HepG2 (cell line): ENCODE data around the gene PDP2. TPM values are rescaled to one million over a fixed set of nuclear protein-coding genes. Genes with fewer than 3 reads are reported as not detected.

Experiments used
- EEA1 ChIP-seq: sonication (generic); formaldehyde crosslinking; IDR thresholded peaks from 2 replicates; pipeline ENCODE4 v1.5.1; 2020; ENCODE audit warnings: mild to moderate bottlenecking, missing genetic modification reagents, borderline replicate concordance
- ELF1 ChIP-seq: sonication (generic); formaldehyde crosslinking; IDR thresholded peaks from 2 replicates; pipeline ENCODE4 v1.4.0; 2020; ENCODE audit warnings: missing genetic modification reagents
- JDP2 ChIP-seq: sonication (generic); formaldehyde crosslinking; IDR thresholded peaks from 2 replicates; pipeline ENCODE4 v1.8.1; 2022; ENCODE audit warnings: missing genetic modification reagents, borderline replicate concordance
- KDM2A ChIP-seq: sonication (generic); formaldehyde crosslinking; IDR thresholded peaks from 2 replicates; pipeline ENCODE4 v1.4.0; 2020; ENCODE audit warnings: low read depth, missing genetic modification reagents, borderline replicate concordance
- KDM5A ChIP-seq: fragments of 200-600 bp; sonication (generic); IDR thresholded peaks from 2 replicates; pipeline ENCODE4 v1.7.0; 2018; ENCODE audit warnings: antibody characterized with exemption, mild to moderate bottlenecking, low read length, borderline replicate concordance
- MXI1 ChIP-seq: IDR thresholded peaks from 3 replicates; pipeline ENCODE4 v1.6.1; 2012; ENCODE audit warnings: low read depth, low read length, inconsistent platforms, borderline replicate concordance
- POGZ ChIP-seq: sonication (generic); formaldehyde crosslinking; IDR thresholded peaks from 2 replicates; pipeline ENCODE4 v1.4.0; 2020; ENCODE audit warnings: mild to moderate bottlenecking, missing genetic modification reagents
- PRPF4 ChIP-seq: fragments of 200-400 bp; formaldehyde crosslinking; IDR thresholded peaks from 2 replicates; pipeline ENCODE4 v1.6.1; 2016; ENCODE audit warnings: low read length, low read depth; ENCODE audit not compliant: poor library complexity, severe bottlenecking
- RFX1 ChIP-seq: fragments of 450-650 bp; IDR thresholded peaks from 2 replicates; pipeline ENCODE4 v1.6.1; 2017
- SRSF9 ChIP-seq: fragments of 200-400 bp; formaldehyde crosslinking; IDR thresholded peaks from 2 replicates; pipeline ENCODE4 v1.6.1; 2018; ENCODE audit warnings: borderline replicate concordance, mild to moderate bottlenecking, low read depth, low read length; ENCODE audit not compliant: insufficient read depth, poor library complexity, severe bottlenecking
- ZC3H13 ChIP-seq: sonication (generic); formaldehyde crosslinking; IDR thresholded peaks from 2 replicates; pipeline ENCODE4 v1.8.1; 2023; ENCODE audit warnings: mild to moderate bottlenecking, missing genetic modification reagents, moderate library complexity
- ZNF607 ChIP-seq: sonication (generic); formaldehyde crosslinking; IDR thresholded peaks from 2 replicates; pipeline ENCODE4 v1.5.1; 2020; ENCODE audit warnings: missing genetic modification reagents, mild to moderate bottlenecking, borderline replicate concordance
- ZNF629 ChIP-seq: sonication (generic); formaldehyde crosslinking; conservative IDR thresholded peaks from 2 replicates; pipeline ENCODE4 v1.5.0; 2020; ENCODE audit warnings: missing genetic modification reagents
- ZSCAN25 ChIP-seq: sonication (generic); formaldehyde crosslinking; IDR thresholded peaks from 2 replicates; pipeline ENCODE4 v1.8.0; 2022; ENCODE audit warnings: mild to moderate bottlenecking, missing genetic modification reagents
- polyA plus RNA-seq, 8 experiments: library from polyadenylated mRNA; depleted of rRNA in 3 of 8; stranded (reverse) in 7 of 8; unstranded in 1 of 8; fragments of >200 nt; fragmentation: Illumina TruSeq in 4 of 8; extraction: Trizol in 4 of 8; gene quantifications; 2 replicates each; pipeline versions ENCODE4 v1.2.1 to v1.2.3, GENCODE V29; 2011 to 2016; ENCODE audit warnings: low read depth in 4 of 8, missing spikeins in 1 of 8, mixed read lengths in 1 of 8; ENCODE audit not compliant: insufficient read depth in 1 of 8
- total RNA-seq, 5 experiments: library from RNA; depleted of rRNA; stranded (reverse); fragments of >200 nt; fragmentation: Illumina TruSeq; extraction: Trizol; gene quantifications; 2 replicates each; pipeline ENCODE4 v1.2.3, GENCODE V29; 2016; ENCODE audit warnings: low read depth in 1 of 5
- TF ChIP-seq, protein P1 (sequence below): sonication (generic); formaldehyde crosslinking; IDR thresholded peaks from 2 replicates; pipeline ENCODE4 v1.4.0; 2020; ENCODE audit warnings: missing genetic modification reagents, borderline replicate concordance
- TF ChIP-seq, protein P2 (sequence below): IDR thresholded peaks from 2 replicates; pipeline ENCODE4 v1.6.1; 2016; ENCODE audit warnings: missing compliant biosample characterization, missing genetic modification reagents, borderline replicate concordance
- TF ChIP-seq, protein P3 (sequence below): sonication (generic); formaldehyde crosslinking; conservative IDR thresholded peaks from 2 replicates; pipeline ENCODE4 v1.5.0; 2020; ENCODE audit warnings: missing genetic modification reagents
- TF ChIP-seq, protein P4 (sequence below): sonication (generic); formaldehyde crosslinking; IDR thresholded peaks from 2 replicates; pipeline ENCODE4 v1.5.0; 2020; ENCODE audit warnings: missing genetic modification reagents, mild to moderate bottlenecking, borderline replicate concordance
- TF ChIP-seq, protein P5 (sequence below): IDR thresholded peaks from 2 replicates; pipeline ENCODE4 v1.6.1; 2016; ENCODE audit warnings: missing biosample characterization, missing genetic modification reagents, low read depth

PDP2 gene
- total and polyA plus RNA-seq, 2 of the 13 experiments (the other 11 are each of a cell fraction or from before 2014, with no cell fraction given), result 12.8 to 15.8 TPM

DNA sequence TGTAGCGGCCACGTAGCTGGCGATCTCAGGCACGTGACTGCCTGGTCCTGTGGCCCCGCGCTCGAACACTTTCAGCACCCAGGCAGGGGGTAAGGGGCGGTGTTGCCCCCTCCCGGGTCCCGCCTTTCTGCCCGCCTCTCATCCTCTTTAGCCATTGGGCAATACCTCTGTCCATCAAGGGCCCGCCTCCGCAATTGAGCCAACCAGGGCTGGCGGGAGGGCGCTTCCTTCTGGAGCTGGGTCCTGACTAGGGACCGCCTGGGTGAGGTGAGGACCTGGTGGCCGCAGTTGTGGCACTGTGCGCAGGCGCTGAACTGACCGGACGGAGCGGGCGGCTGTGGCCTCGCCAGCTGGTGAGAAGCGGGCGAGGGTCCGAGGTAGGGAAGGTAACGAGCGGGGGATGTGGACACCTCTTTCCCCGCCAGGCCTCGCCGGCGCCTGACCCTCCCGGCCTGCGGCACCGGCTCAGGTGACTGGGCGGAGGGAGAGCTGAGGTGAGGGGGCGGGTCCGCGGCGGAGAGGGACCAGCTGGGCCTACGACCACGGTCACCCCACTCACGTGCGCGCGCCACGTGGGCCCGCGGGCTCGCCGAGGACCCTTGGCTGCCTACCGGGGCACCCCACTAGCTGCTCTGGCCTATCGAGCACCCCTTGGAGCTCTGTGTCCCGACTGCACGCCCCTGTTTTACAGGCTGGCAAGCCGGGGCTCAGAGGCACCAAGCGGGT lies at the start of gene PDP2 (continued):
- TF ChIP-seq, protein P1, sequence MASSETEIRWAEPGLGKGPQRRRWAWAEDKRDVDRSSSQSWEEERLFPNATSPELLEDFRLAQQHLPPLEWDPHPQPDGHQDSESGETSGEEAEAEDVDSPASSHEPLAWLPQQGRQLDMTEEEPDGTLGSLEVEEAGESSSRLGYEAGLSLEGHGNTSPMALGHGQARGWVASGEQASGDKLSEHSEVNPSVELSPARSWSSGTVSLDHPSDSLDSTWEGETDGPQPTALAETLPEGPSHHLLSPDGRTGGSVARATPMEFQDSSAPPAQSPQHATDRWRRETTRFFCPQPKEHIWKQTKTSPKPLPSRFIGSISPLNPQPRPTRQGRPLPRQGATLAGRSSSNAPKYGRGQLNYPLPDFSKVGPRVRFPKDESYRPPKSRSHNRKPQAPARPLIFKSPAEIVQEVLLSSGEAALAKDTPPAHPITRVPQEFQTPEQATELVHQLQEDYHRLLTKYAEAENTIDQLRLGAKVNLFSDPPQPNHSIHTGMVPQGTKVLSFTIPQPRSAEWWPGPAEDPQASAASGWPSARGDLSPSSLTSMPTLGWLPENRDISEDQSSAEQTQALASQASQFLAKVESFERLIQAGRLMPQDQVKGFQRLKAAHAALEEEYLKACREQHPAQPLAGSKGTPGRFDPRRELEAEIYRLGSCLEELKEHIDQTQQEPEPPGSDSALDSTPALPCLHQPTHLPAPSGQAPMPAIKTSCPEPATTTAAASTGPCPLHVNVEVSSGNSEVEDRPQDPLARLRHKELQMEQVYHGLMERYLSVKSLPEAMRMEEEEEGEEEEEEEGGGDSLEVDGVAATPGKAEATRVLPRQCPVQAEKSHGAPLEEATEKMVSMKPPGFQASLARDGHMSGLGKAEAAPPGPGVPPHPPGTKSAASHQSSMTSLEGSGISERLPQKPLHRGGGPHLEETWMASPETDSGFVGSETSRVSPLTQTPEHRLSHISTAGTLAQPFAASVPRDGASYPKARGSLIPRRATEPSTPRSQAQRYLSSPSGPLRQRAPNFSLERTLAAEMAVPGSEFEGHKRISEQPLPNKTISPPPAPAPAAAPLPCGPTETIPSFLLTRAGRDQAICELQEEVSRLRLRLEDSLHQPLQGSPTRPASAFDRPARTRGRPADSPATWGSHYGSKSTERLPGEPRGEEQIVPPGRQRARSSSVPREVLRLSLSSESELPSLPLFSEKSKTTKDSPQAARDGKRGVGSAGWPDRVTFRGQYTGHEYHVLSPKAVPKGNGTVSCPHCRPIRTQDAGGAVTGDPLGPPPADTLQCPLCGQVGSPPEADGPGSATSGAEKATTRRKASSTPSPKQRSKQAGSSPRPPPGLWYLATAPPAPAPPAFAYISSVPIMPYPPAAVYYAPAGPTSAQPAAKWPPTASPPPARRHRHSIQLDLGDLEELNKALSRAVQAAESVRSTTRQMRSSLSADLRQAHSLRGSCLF (CRISPR knock-in tag), result peak; percentile 90; the same call in 1 of the 2 replicates
- TF ChIP-seq ZNF607 (CRISPR knock-in tag) (peak; percentile 96), PRPF4 (no peak), ZNF629 (CRISPR knock-in tag) (peak; percentile 22), POGZ (peak; percentile 49), ZC3H13 (CRISPR knock-in tag) (peak; percentile 91), KDM5A (peak; percentile 22; the same call in 1 of the 2 replicates), ZSCAN25 (CRISPR knock-in tag) (peak; percentile 59; the same call in 1 of the 2 replicates), RFX1 (no peak), EEA1 (CRISPR knock-in tag) (peak; percentile 94), MXI1 (peak; percentile 55; the same call in 1 of the 3 replicates), JDP2 (CRISPR knock-in tag) (no peak), SRSF9 (no peak), ELF1 (CRISPR knock-in tag) (peak; percentile 81), KDM2A (CRISPR knock-in tag) (peak; percentile 73)
- TF ChIP-seq, protein P2, sequence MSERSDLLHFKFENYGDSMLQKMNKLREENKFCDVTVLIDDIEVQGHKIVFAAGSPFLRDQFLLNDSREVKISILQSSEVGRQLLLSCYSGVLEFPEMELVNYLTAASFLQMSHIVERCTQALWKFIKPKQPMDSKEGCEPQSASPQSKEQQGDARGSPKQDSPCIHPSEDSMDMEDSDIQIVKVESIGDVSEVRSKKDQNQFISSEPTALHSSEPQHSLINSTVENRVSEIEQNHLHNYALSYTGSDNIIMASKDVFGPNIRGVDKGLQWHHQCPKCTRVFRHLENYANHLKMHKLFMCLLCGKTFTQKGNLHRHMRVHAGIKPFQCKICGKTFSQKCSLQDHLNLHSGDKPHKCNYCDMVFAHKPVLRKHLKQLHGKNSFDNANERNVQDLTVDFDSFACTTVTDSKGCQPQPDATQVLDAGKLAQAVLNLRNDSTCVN (CRISPR knock-in tag), result peak; percentile 79; the same call in 1 of the 2 replicates
- TF ChIP-seq, protein P3, sequence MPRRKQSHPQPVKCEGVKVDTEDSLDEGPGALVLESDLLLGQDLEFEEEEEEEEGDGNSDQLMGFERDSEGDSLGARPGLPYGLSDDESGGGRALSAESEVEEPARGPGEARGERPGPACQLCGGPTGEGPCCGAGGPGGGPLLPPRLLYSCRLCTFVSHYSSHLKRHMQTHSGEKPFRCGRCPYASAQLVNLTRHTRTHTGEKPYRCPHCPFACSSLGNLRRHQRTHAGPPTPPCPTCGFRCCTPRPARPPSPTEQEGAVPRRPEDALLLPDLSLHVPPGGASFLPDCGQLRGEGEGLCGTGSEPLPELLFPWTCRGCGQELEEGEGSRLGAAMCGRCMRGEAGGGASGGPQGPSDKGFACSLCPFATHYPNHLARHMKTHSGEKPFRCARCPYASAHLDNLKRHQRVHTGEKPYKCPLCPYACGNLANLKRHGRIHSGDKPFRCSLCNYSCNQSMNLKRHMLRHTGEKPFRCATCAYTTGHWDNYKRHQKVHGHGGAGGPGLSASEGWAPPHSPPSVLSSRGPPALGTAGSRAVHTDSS (CRISPR knock-in tag), result peak; percentile 37
- TF ChIP-seq, protein P4, sequence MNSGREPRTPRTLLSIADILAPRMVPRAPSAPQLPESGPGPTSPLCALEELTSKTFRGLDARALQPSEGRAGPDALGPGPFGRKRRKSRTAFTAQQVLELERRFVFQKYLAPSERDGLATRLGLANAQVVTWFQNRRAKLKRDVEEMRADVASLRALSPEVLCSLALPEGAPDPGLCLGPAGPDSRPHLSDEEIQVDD (CRISPR knock-in tag), result peak; percentile 99
- TF ChIP-seq, protein P5, sequence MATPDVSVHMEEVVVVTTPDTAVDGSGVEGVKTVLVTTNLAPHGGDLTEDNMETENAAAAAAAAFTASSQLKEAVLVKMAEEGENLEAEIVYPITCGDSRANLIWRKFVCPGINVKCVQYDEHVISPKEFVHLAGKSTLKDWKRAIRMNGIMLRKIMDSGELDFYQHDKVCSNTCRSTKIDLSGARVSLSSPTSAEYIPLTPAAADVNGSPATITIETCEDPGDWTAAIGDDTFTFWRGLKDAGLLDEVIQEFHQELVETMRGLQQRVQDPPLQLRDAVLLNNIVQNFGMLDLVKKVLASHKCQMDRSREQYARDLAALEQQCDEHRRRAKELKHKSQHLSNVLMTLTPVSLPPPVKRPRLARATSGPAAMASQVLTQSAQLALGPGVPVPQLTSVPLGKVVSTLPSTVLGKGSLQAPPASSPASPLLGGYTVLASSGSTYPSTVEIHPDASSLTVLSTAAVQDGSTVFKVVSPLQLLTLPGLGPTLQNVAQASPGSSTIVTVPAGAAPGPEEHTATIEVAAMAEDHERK (CRISPR knock-in tag), result peak; percentile 51; the same call in 1 of the 2 replicates
